HepG2 (cell line): Measurements from ENCODE around the gene HTD2. TPM values are rescaled to one million over a fixed set of nuclear protein-coding genes. Genes with fewer than 3 reads are reported as not detected.

ENCODE experiments used
- ATAC-seq: fragments of 200-7000 bp; cut with Tn5 transposase; 3 replicates; pipeline ENCODE4 v1.9.1; 2020; ENCODE audit warnings: mild to moderate bottlenecking, moderate library complexity
- BruUV-seq: library from RNA; stranded (reverse); fragments of 400-500 nt; replicated peaks from 2 replicates; lab custom pipeline; 2021; lab: Mats Ljungman, UMichigan
- CTCF ChIA-PET: fragments of 300-600 bp; formaldehyde crosslinking; extraction: SDS; loops from one replicate; lab custom pipeline; 2021; ENCODE audit warnings: low total read pairs, inconsistent platforms, low intra/inter-chr PET ratio; lab: Yijun Ruan, JAX
- POLR2A ChIA-PET: fragments of 350-600 bp; sonication (Branson Sonifier 250); formaldehyde crosslinking; loops from one replicate; lab custom pipeline; 2020; ENCODE audit warnings: antibody characterized with exemption, inconsistent platforms; lab: Yijun Ruan, JAX
- DNase-seq: peaks from one replicate; pipeline ENCODE4 v3.0.0-alpha.2; 2015; ENCODE audit warnings: low spot score
- FAIRE-seq: peaks from 3 replicates; lab custom pipeline; 2011; peaks lifted over from hg19 to GRCh38; lab: Jason Lieb, UNC
- H2AFZ ChIP-seq: one replicate; pipeline ENCODE4 v1.6.1; 2011; ENCODE audit warnings: low read length, inconsistent platforms
- H3K27ac ChIP-seq: fragments of 300-600 bp; 3 replicates; pipeline ENCODE4 v1.8.0; 2011; ENCODE audit warnings: mixed run types, mild to moderate bottlenecking, mixed read lengths, low read length, inconsistent platforms; ENCODE audit not compliant: insufficient read depth; ENCODE audit errors: extremely low read length
- H3K27me3 ChIP-seq, 2 experiments: fragments of 200-600 bp in 1 of 2; 2 replicates in 1 of 2; 3 replicates in 1 of 2; pipeline versions ENCODE4 v1.6.0 to v1.8.0; 2011; ENCODE audit warnings: low read length in 2 of 2, mild to moderate bottlenecking in 2 of 2, moderate library complexity in 2 of 2, inconsistent platforms in 1 of 2; ENCODE audit not compliant: insufficient read depth in 2 of 2, control insufficient read depth in 1 of 2
- H3K36me3 ChIP-seq, 2 experiments: fragments of 200-600 bp in 1 of 2; replicated peaks in 1 of 2; 2 replicates in 1 of 2; 3 replicates in 1 of 2; pipeline versions ENCODE4 v1.5.1 to v1.8.0; 2011; ENCODE audit warnings: low read length in 2 of 2, inconsistent platforms in 1 of 2; ENCODE audit not compliant: insufficient read depth in 2 of 2, control insufficient read depth in 1 of 2
- H3K4me1 ChIP-seq: 2 replicates; pipeline ENCODE4 v1.5.1; 2012; ENCODE audit warnings: low read length, inconsistent platforms; ENCODE audit not compliant: insufficient read depth
- H3K4me2 ChIP-seq: 2 replicates; pipeline ENCODE4 v1.6.0; 2011; ENCODE audit warnings: low read depth, low read length, inconsistent platforms
- H3K4me3 ChIP-seq, 3 experiments: fragments of 200-600 bp in 1 of 3; sonication (generic), shearing (Covaris generic) in 1 of 3; replicated peaks in 1 of 3; 2 replicates each; pipeline ENCODE4 v1.5.1; 2011 to 2016; ENCODE audit warnings: low read length in 3 of 3, inconsistent platforms in 2 of 3, low read depth in 2 of 3, mild to moderate bottlenecking in 2 of 3, control low read depth in 1 of 3, mixed read lengths in 1 of 3; ENCODE audit not compliant: insufficient read depth in 1 of 3
- H3K79me2 ChIP-seq: one replicate; pipeline ENCODE4 v1.6.1; 2011; ENCODE audit warnings: low read length, inconsistent platforms; ENCODE audit not compliant: insufficient read depth
- H3K9ac ChIP-seq: 2 replicates; pipeline ENCODE4 v1.6.0; 2011; ENCODE audit warnings: mild to moderate bottlenecking, low read depth, low read length, inconsistent platforms; ENCODE audit not compliant: insufficient read depth
- H3K9me3 ChIP-seq: 2 replicates; pipeline ENCODE4 v1.5.1; 2012; ENCODE audit warnings: mild to moderate bottlenecking, low read length
- H4K20me1 ChIP-seq: 2 replicates; pipeline ENCODE4 v1.6.0; 2011; ENCODE audit warnings: inconsistent platforms, mild to moderate bottlenecking, low read length, moderate library complexity; ENCODE audit not compliant: insufficient read depth
- CTCF ChIP-seq: sonication (generic); formaldehyde crosslinking; IDR thresholded peaks from 2 replicates; pipeline ENCODE4 v1.5.0; 2020; ENCODE audit warnings: mild to moderate bottlenecking, missing genetic modification reagents, moderate library complexity
- MED1 ChIP-seq: sonication (generic); formaldehyde crosslinking; IDR thresholded peaks from 2 replicates; pipeline ENCODE4 v1.4.0; 2020; ENCODE audit warnings: missing genetic modification reagents
- MIXL1 ChIP-seq: IDR thresholded peaks from 2 replicates; pipeline ENCODE4 v1.6.1; 2016
- PRDM15 ChIP-seq: sonication (generic); formaldehyde crosslinking; IDR thresholded peaks from 2 replicates; pipeline ENCODE4 v1.4.0; 2020; ENCODE audit warnings: missing genetic modification reagents
- PTBP1 ChIP-seq: fragments of 200-400 bp; formaldehyde crosslinking; IDR thresholded peaks from 2 replicates; pipeline ENCODE4 v1.6.1; 2018; ENCODE audit warnings: low read length, low read depth; ENCODE audit not compliant: poor library complexity, severe bottlenecking
- RAD21 ChIP-seq: fragments of 450-650 bp; formaldehyde crosslinking; IDR thresholded peaks from 2 replicates; pipeline ENCODE4 v1.5.0; 2020; ENCODE audit warnings: mild to moderate bottlenecking
- SMC3 ChIP-seq: IDR thresholded peaks from 2 replicates; pipeline ENCODE4 v1.6.1; 2011; ENCODE audit warnings: low read length, improper control_type of control experiment
- STAG1 ChIP-seq: sonication (generic); formaldehyde crosslinking; IDR thresholded peaks from 2 replicates; pipeline ENCODE4 v1.4.0; 2020; ENCODE audit warnings: missing genetic modification reagents
- ZFP36L2 ChIP-seq: sonication (generic); formaldehyde crosslinking; IDR thresholded peaks from 2 replicates; pipeline ENCODE4 v1.4.0; 2020; ENCODE audit warnings: missing genetic modification reagents
- whole genome bisulfite sequencing: methylation state at CpG from one replicate; pipeline ENCODE4 v1.1.6; 2017; ENCODE audit warnings: low lambda C conversion rate; 5-methylcytosine and 5-hydroxymethylcytosine counted together
- in situ Hi-C: cut with HindIII; loops from 2 replicates; pipeline ENCODE4 v1.10.0; 2017; ENCODE audit warnings: low pct_unique_long_range_greater_than_20kb; ENCODE audit not compliant: extremely low pct_ligation_motif_present
- intact Hi-C: fragments of 100-400 bp; cut with micrococcal nuclease; formaldehyde crosslinking; loops from one replicate; pipeline ENCODE4 v1.10.0; 2022; ENCODE audit not compliant: unreplicated experiment
- polyA plus RNA-seq, 8 experiments: library from polyadenylated mRNA; depleted of rRNA in 3 of 8; stranded (reverse) in 7 of 8; unstranded in 1 of 8; fragments of >200 nt; fragmentation: Illumina TruSeq in 4 of 8; extraction: Trizol in 4 of 8; gene quantifications; 2 replicates each; pipeline versions ENCODE4 v1.2.1 to v1.2.3, GENCODE V29; 2011 to 2016; ENCODE audit warnings: low read depth in 4 of 8, missing spikeins in 1 of 8, mixed read lengths in 1 of 8; ENCODE audit not compliant: insufficient read depth in 1 of 8
- total RNA-seq, 5 experiments: library from RNA; depleted of rRNA; stranded (reverse); fragments of >200 nt; fragmentation: Illumina TruSeq; extraction: Trizol; gene quantifications; 2 replicates each; pipeline ENCODE4 v1.2.3, GENCODE V29; 2016; ENCODE audit warnings: low read depth in 1 of 5

The HTD2 gene
- total and polyA plus RNA-seq, 2 of the 13 experiments (the other 11 are each of a cell fraction or from before 2014, with no cell fraction given), result 8.6 to 13.7 TPM

- TF ChIP-seq PTBP1, result no peak
- no peak for TF ChIP-seq ZFP36L2
- no peak for TF ChIP-seq PRDM15 (CRISPR knock-in tag)
- TF ChIP-seq MED1 (CRISPR knock-in tag), result no peak
- TF ChIP-seq, all 625 proteins: peak for 0
These were observed 7.2 kb upstream of the HTD2 start (continued) for GRCh38 chr3:58299075-58299474.

GRCh38 chr3:58299839-58300516 lies 6.3 kb upstream of the HTD2 start:
- FAIRE-seq, result no peak
- intact Hi-C loops (loop anchor here (1.0 to 5.0 kb wide), 3 partner anchors 63 to 113 kb away; partner anchors contain the start of gene ABHD6), in situ Hi-C loops (loop anchor here (5.0 kb wide), 1 partner anchor 113 kb away; no protein-coding TSS in a partner anchor)
- no peak overlapping the region for H3K4me2 ChIP-seq
- no peaks in the 10 kb centered on the region for H3K79me2 ChIP-seq
- H3K36me3 ChIP-seq, result no peaks in the 10 kb centered on the region
- CTCF ChIA-PET, result interaction anchor here (1.0 to 2.4 kb wide), 4 partner anchors 83 to 133 kb away, joined by 3 to 38 read pairs (median 7); no protein-coding TSS in a partner anchor
- BruUV-seq, result no TSS peak
- H4K20me1 ChIP-seq, result no peaks in the 10 kb centered on the region
- POLR2A ChIA-PET, result no interaction called here
- H3K4me1 ChIP-seq, result peaks cover 21% of the 10 kb centered on the region
- no peak overlapping the region for H3K9ac ChIP-seq
- ATAC-seq, result no peak
- TF ChIP-seq MIXL1 (CRISPR knock-in tag) (no peak), CTCF (peak; percentile 66), RAD21 (CRISPR knock-in tag) (peak; percentile 63), SMC3 (peak; percentile 75), STAG1 (CRISPR knock-in tag) (peak; percentile 85)
- no peak overlapping the region for H2AFZ ChIP-seq
- WGBS, result 12% methylated on average over 8 of the region's 8 CpGs
- no peaks in the 10 kb centered on the region for H3K9me3 ChIP-seq
- no peak overlapping the region for H3K4me3 ChIP-seq
- no peak overlapping the region for H3K27ac ChIP-seq
- peak; percentile 25 for DNase-seq
- H3K27me3 ChIP-seq, result 0 out of 5 replicates have a peak, but pooled peaks cover 0 to 3% of the 10 kb centered on the region in 2 experiments
